A549 (cell line): ENCODE data around the gene SETDB1. TPM values are rescaled to one million over a fixed set of nuclear protein-coding genes. Genes with fewer than 3 reads are reported as not detected.
"Not testable (repeated sequence)": the region's sequence is repeated elsewhere in the genome, so short reads cannot be mapped to it uniquely, and the experiment has no call there.

ENCODE experiments used
- ATAC-seq, 2 experiments: fragments of 200-7000 bp in 1 of 2; fragments of >200 bp in 1 of 2; cut with Nextera tagmentation in 1 of 2; cut with Tn5 transposase in 1 of 2; 3 replicates each; pipeline versions ENCODE4 v1.8.0 to v1.9.1; 2018 to 2020; ENCODE audit warnings: mild to moderate bottlenecking in 1 of 2, moderate library complexity in 1 of 2
- CTCF ChIA-PET: fragments of 300-600 bp; sonication (Branson Sonifier 250); formaldehyde crosslinking; extraction: SDS; loops from one replicate; lab custom pipeline; 2021; ENCODE audit warnings: antibody characterized with exemption, inconsistent platforms; lab: Yijun Ruan, JAX
- POLR2A ChIA-PET: fragments of 350-600 bp; formaldehyde crosslinking; extraction: SDS; loops from one replicate; lab custom pipeline; 2021; ENCODE audit warnings: antibody characterized with exemption, inconsistent platforms; lab: Yijun Ruan, JAX
- DNase-seq, 2 experiments: peaks; one replicate each; pipeline versions ENCODE4 v3.0.0 to v3.0.0-alpha.2; 2011 to 2016; ENCODE audit warnings: low read depth in 1 of 2, low spot score in 1 of 2
- FAIRE-seq: peaks from 2 replicates; lab custom pipeline; 2011; peaks lifted over from hg19 to GRCh38; lab: Jason Lieb, UNC
- H3K27ac ChIP-seq, 2 experiments: fragments of >200 bp; sonication (Bioruptor Twin); formaldehyde crosslinking; 3 replicates each; pipeline ENCODE4 v1.5.1; 2016 to 2017
- H3K4me1 ChIP-seq: fragments of >200 bp; sonication (Bioruptor Twin); formaldehyde crosslinking; 3 replicates; pipeline ENCODE4 v1.6.1; 2016
- H3K4me2 ChIP-seq: fragments of >200 bp; sonication (Bioruptor Twin); formaldehyde crosslinking; 3 replicates; pipeline ENCODE4 v1.6.1; 2016
- H3K4me3 ChIP-seq: fragments of >200 bp; sonication (Bioruptor Twin); formaldehyde crosslinking; 3 replicates; pipeline ENCODE4 v1.5.1; 2016
- H3K9me3 ChIP-seq: fragments of >200 bp; sonication (Bioruptor Twin); formaldehyde crosslinking; 3 replicates; pipeline ENCODE4 v1.6.1; 2016
- BCL3 ChIP-seq: fragments of >200 bp; sonication (Bioruptor Twin); formaldehyde crosslinking; IDR thresholded peaks from 3 replicates; pipeline ENCODE4 v1.6.1; 2016
- BHLHE40 ChIP-seq: IDR thresholded peaks from 2 replicates; pipeline ENCODE4 v1.6.1; 2012; ENCODE audit warnings: low read depth, low read length, inconsistent platforms
- CEBPB ChIP-seq, 2 experiments: fragments of >200 bp in 1 of 2; sonication (Bioruptor Twin) in 1 of 2; formaldehyde crosslinking in 1 of 2; IDR thresholded peaks; 2 replicates each; pipeline ENCODE4 v1.6.1; 2012 to 2016
- CTCF ChIP-seq: fragments of >200 bp; sonication (Bioruptor Twin); formaldehyde crosslinking; IDR thresholded peaks from 3 replicates; pipeline ENCODE4 v1.5.1; 2016
- E2F6 ChIP-seq: IDR thresholded peaks from 2 replicates; pipeline ENCODE4 v1.6.1; 2012; ENCODE audit warnings: low read depth, borderline replicate concordance
- ELK1 ChIP-seq: fragments of 150-350 bp; IDR thresholded peaks from 2 replicates; pipeline ENCODE4 v1.6.1; 2014; ENCODE audit warnings: low read depth, mild to moderate bottlenecking, low read length
- FOSL2 ChIP-seq, 2 experiments: fragments of 450-650 bp in 1 of 2; fragments of >200 bp in 1 of 2; sonication (Bioruptor Twin) in 1 of 2; formaldehyde crosslinking; IDR thresholded peaks; 2 replicates each; pipeline versions ENCODE4 v1.5.0 to v1.6.1; 2016 to 2020; ENCODE audit warnings: mild to moderate bottlenecking in 1 of 2, moderate library complexity in 1 of 2
- HOXA7 ChIP-seq: fragments of 250-450 bp; sonication (Bioruptor Pico); IDR thresholded peaks from 2 replicates; pipeline ENCODE4 v1.5.0; 2020; ENCODE audit warnings: mild to moderate bottlenecking, moderate library complexity
- HOXB13 ChIP-seq: fragments of 250-450 bp; sonication (Bioruptor Pico); IDR thresholded peaks from 2 replicates; pipeline ENCODE4 v1.5.0; 2020; ENCODE audit warnings: low read depth, mild to moderate bottlenecking, moderate library complexity
- HOXB5 ChIP-seq: fragments of 250-450 bp; sonication (Bioruptor Pico); IDR thresholded peaks from 2 replicates; pipeline ENCODE4 v1.5.0; 2020; ENCODE audit warnings: mild to moderate bottlenecking, moderate library complexity
- JUN ChIP-seq, 2 experiments: fragments of >200 bp; sonication (Bioruptor Twin); formaldehyde crosslinking; IDR thresholded peaks; 2 replicates in 1 of 2; 3 replicates in 1 of 2; pipeline ENCODE4 v1.6.1; 2016 to 2017
- KDM1A ChIP-seq: fragments of 200-600 bp; sonication (generic); IDR thresholded peaks from 2 replicates; pipeline ENCODE4 v1.6.1; 2016; ENCODE audit warnings: low read depth, mild to moderate bottlenecking
- MYC ChIP-seq: IDR thresholded peaks from 2 replicates; pipeline ENCODE4 v1.6.1; 2012; ENCODE audit warnings: mild to moderate bottlenecking, inconsistent platforms, low read length, improper control_type of control experiment, borderline replicate concordance
- RFX5 ChIP-seq: fragments of 450-650 bp; IDR thresholded peaks from 2 replicates; pipeline ENCODE4 v1.7.1; 2014; ENCODE audit warnings: antibody characterized with exemption, mild to moderate bottlenecking, moderate library complexity
- TFCP2L1 ChIP-seq: fragments of 250-450 bp; sonication (Bioruptor Pico); IDR thresholded peaks from 2 replicates; pipeline ENCODE4 v1.5.0; 2021; ENCODE audit warnings: mild to moderate bottlenecking
- USF2 ChIP-seq: fragments of 450-650 bp; IDR thresholded peaks from 2 replicates; pipeline ENCODE4 v1.6.1; 2014; ENCODE audit warnings: antibody characterized with exemption
- ZFP36 ChIP-seq: fragments of 450-650 bp; IDR thresholded peaks from 2 replicates; pipeline ENCODE4 v1.6.1; 2014; ENCODE audit warnings: borderline replicate concordance; ENCODE audit not compliant: partially characterized antibody
- WGBS: methylation state at CpG from one replicate; pipeline ENCODE4 v1.1.6; 2017; ENCODE audit errors: missing lambda C conversion rate; 5-methylcytosine and 5-hydroxymethylcytosine counted together
- polyA plus RNA-seq, 4 experiments: library from polyadenylated mRNA; depleted of rRNA in 3 of 4; stranded (reverse); fragments of >200 nt; fragmentation: RNase III in 1 of 4; extraction: RNeasy Plus Mini Kit Qiagen cat#74134 plus additional on column Dnase treatment in 1 of 4; gene quantifications; 2 replicates in 3 of 4; 3 replicates in 1 of 4; pipeline ENCODE4 v1.2.3, GENCODE V29; 2011 to 2017

Gene SETDB1
- polyA plus RNA-seq, 2 of the 4 experiments (the other 2 are of a cell fraction): 25.1 to 56.9 TPM

GRCh38 chr1:150881331-150882070 is 44.7 kb upstream of the SETDB1 start (continued):
- no peak for TF ChIP-seq ELK1
- no peak for TF ChIP-seq HOXA7 (CRISPR knock-in tag)
- TF ChIP-seq MYC: no peak
- TF ChIP-seq BHLHE40: no peak
- no peak for TF ChIP-seq CTCF
- TF ChIP-seq HOXB13: no peak
- TF ChIP-seq TFCP2L1 (CRISPR knock-in tag): no peak
- no peak for TF ChIP-seq FOSL2 (IDR thresholded peaks at IDR 0.05)
- peak; percentile 61 for TF ChIP-seq FOSL2 (CRISPR knock-in tag; IDR thresholded peaks at IDR 0.05)
- TF ChIP-seq JUN (IDR thresholded peaks at IDR 0.05): peak in 1 of 2 experiments; percentile 53; a peak in 1 of 5 replicates
- no peak for TF ChIP-seq RFX5
- TF ChIP-seq CEBPB (IDR thresholded peaks at IDR 0.05): peak; percentile 67 to 87
- TF ChIP-seq E2F6: no peak
- TF ChIP-seq ZFP36: no peak
- no peak for TF ChIP-seq HOXB5 (CRISPR knock-in tag)

- POLR2A ChIA-PET, DNase-seq, FAIRE-seq, H3K4me3 ChIP-seq, H3K4me2 ChIP-seq, ATAC-seq, H3K9me3 ChIP-seq: not testable (repeated sequence)
- 88% methylated on average over 5 of the region's 5 CpGs for WGBS
- Histone ChIP-seq H3K4me1 (peaks cover 19% of the 10 kb centered on the region; the same call in 2 of the 3 replicates), H3K27ac (peak overlapping the region in 1 of 2 experiments; percentile 56; a peak in 2 of 6 replicates)
- CTCF ChIA-PET: interaction anchor here (0.6 to 5.9 kb wide), 4 partner anchors 10 to 40 kb away, joined by 3 to 31 read pairs (median 3); no protein-coding TSS in a partner anchor
Observed at GRCh38 chr1:150883121-150883520, 43.0 kb upstream of the SETDB1 start.

- ChIA-PET POLR2A (no interaction called here), CTCF (interaction anchor here (1.1 to 5.9 kb wide), 2 partner anchors 36 to 75 kb away, joined by 3 to 31 read pairs; no protein-coding TSS in a partner anchor)
- Histone ChIP-seq H3K9me3 (no peaks in the 10 kb centered on the region), H3K27ac (no peak within 1 kb of the TSS), H3K4me1 (0 out of 3 replicates have a peak, but pooled peaks cover 6% of the 10 kb centered on the region), H3K4me3 (no peak within 1 kb of the TSS), H3K4me2 (no peak within 1 kb of the TSS)
- no peak for DNase-seq
- no peak for TF ChIP-seq USF2
- TF ChIP-seq KDM1A: no peak
- TF ChIP-seq ELK1: no peak
- no peak for TF ChIP-seq ZFP36
- TF ChIP-seq HOXB5 (CRISPR knock-in tag): no peak
- TF ChIP-seq E2F6: no peak
- no peak for TF ChIP-seq FOSL2 (IDR thresholded peaks at IDR 0.05)
- no peak for TF ChIP-seq FOSL2 (CRISPR knock-in tag; IDR thresholded peaks at IDR 0.05)
- TF ChIP-seq BCL3: no peak
- no peak for FAIRE-seq
- 0 out of 6 replicates have a peak, but pooled peaks of 1 of the 2 experiments have one; percentile 25 for ATAC-seq
- WGBS: 33% methylated on average over 3 of the region's 3 CpGs
Observed at GRCh38 chr1:150887018-150887417, 39.1 kb upstream of the SETDB1 start, which contains the start of gene CTXND2. Gene CTXND2 (plus strand): TSS chr1:150887136. CDS start chr1:150912315, 25,179 bp downstream.
